GM21723 (cell line): ENCODE results near the gene MTPN.
A peak's percentile ranks its signal among the peaks of the same experiment; 100 is the strongest.

Source experiments
- ATAC-seq: cut with Tn5 transposase; IDR thresholded peaks from one replicate; pipeline ENCODE4 v1.9.1; 2021; ENCODE audit warnings: mild to moderate bottlenecking, moderate library complexity; ENCODE audit not compliant: unreplicated experiment

MTPN gene

GRCh38 chr7:135990258-135990657, 13.1 kb upstream of the MTPN start:
- no peak for ATAC-seq

GRCh38 chr7:135981958-135982646, 4.9 kb upstream of the MTPN start:
- ATAC-seq: no peak

- ATAC-seq: peak; percentile 67
These were observed 3.6 kb upstream of the MTPN start for GRCh38 chr7:135980665-135981180.

- ATAC-seq: peak; percentile 25
These were observed 2.9 kb upstream of the MTPN start for GRCh38 chr7:135980012-135980551.

GRCh38 chr7:135979471-135980011, 2.4 kb upstream of the MTPN start:
- ATAC-seq: no peak

GRCh38 chr7:135978624-135979023, 1.5 kb upstream of the MTPN start:
- ATAC-seq: no peak

- ATAC-seq: no peak
These were observed 545 bp upstream of the MTPN start for GRCh38 chr7:135977742-135978066.

- peak; percentile 21 for ATAC-seq
These were observed 700 bp downstream of the MTPN start for GRCh38 chr7:135976312-135977006.

- no peak for ATAC-seq
These were observed 2.0 kb downstream of the MTPN start for GRCh38 chr7:135975166-135975565.

- ATAC-seq: no peak
These were observed 2.5 kb downstream of the MTPN start for GRCh38 chr7:135974667-135975066.

GRCh38 chr7:135971366-135971725, 5.8 kb downstream of the MTPN start:
- ATAC-seq: peak; percentile 11

- peak; percentile 80 for ATAC-seq
These were observed 6.3 kb downstream of the MTPN start for GRCh38 chr7:135970682-135971365.

GRCh38 chr7:135970045-135970444, 7.1 kb downstream of the MTPN start:
- ATAC-seq: no peak

GRCh38 chr7:135966341-135967043, 10.7 kb downstream of the MTPN start:
- no peak for ATAC-seq

- ATAC-seq: peak; percentile 83
These were observed 11.6 kb downstream of the MTPN start for GRCh38 chr7:135965602-135966001.

- ATAC-seq: no peak
These were observed 12.4 kb downstream of the MTPN start for GRCh38 chr7:135964791-135965190.

GRCh38 chr7:135964274-135964673, 12.9 kb downstream of the MTPN start:
- ATAC-seq: no peak

GRCh38 chr7:135962802-135963201, 14.4 kb downstream of the MTPN start:
- ATAC-seq: no peak

GRCh38 chr7:135960709-135961451, 16.3 kb downstream of the MTPN start:
- no peak for ATAC-seq
